Liver (tissue), 9 donors: ENCODE data around the gene FAM20C. TPM values are rescaled to one million over a fixed set of nuclear protein-coding genes. Genes with fewer than 3 reads are reported as not detected.

Experiments used
- DNase-seq: peaks from one replicate; pipeline ENCODE4 v3.0.0-alpha.2; 2017; ENCODE audit warnings: low spot score
- H3K27ac ChIP-seq, 2 donors: one replicate each; pipeline ENCODE4 v1.7.0; 2013; ENCODE audit warnings: inconsistent platforms in 2 of 2, low read length in 2 of 2, control low read depth in 1 of 2, low read depth in 1 of 2, mild to moderate bottlenecking in 1 of 2
- H3K27me3 ChIP-seq, 4 donors: one replicate each; pipeline versions ENCODE4 v1.6.1 to v1.7.0; 2013; ENCODE audit warnings: low read length in 3 of 4, inconsistent platforms in 1 of 4, mild to moderate bottlenecking in 1 of 4, moderate library complexity in 1 of 4; ENCODE audit not compliant: control insufficient read depth in 4 of 4, insufficient read depth in 4 of 4
- H3K36me3 ChIP-seq, 4 donors: one replicate each; pipeline versions ENCODE4 v1.6.1 to v1.7.0; 2013; ENCODE audit warnings: low read length in 3 of 4, mild to moderate bottlenecking in 3 of 4, low read depth in 1 of 4, moderate library complexity in 1 of 4; ENCODE audit not compliant: control insufficient read depth in 4 of 4, insufficient read depth in 3 of 4
- H3K4me1 ChIP-seq, 4 donors: one replicate each; pipeline versions ENCODE4 v1.6.1 to v1.7.0; 2013; ENCODE audit warnings: low read length in 3 of 4, mild to moderate bottlenecking in 3 of 4, moderate library complexity in 1 of 4; ENCODE audit not compliant: control insufficient read depth in 4 of 4, insufficient read depth in 4 of 4
- H3K4me3 ChIP-seq, 3 donors: one replicate each; pipeline versions ENCODE4 v1.6.1 to v1.7.0; 2013; ENCODE audit warnings: low read length in 3 of 3, control low read depth in 1 of 3, low read depth in 1 of 3, mild to moderate bottlenecking in 1 of 3
- H3K9ac ChIP-seq, 2 donors: one replicate each; pipeline ENCODE4 v1.7.0; 2013; ENCODE audit warnings: low read length in 2 of 2, mild to moderate bottlenecking in 2 of 2, moderate library complexity in 2 of 2, control low read depth in 1 of 2, low read depth in 1 of 2
- H3K9me3 ChIP-seq, 4 donors: one replicate each; pipeline versions ENCODE4 v1.6.1 to v1.7.0; 2013; ENCODE audit warnings: low read length in 3 of 4; ENCODE audit not compliant: control insufficient read depth in 4 of 4
- EGR1 ChIP-seq, 2 donors: IDR thresholded peaks; 2 replicates each; pipeline ENCODE4 v1.6.1; 2016 to 2018; ENCODE audit warnings: antibody characterized with exemption in 2 of 2, low read depth in 2 of 2
- FOXA2 ChIP-seq: IDR thresholded peaks from 2 replicates; pipeline ENCODE4 v1.6.1; 2016; ENCODE audit warnings: antibody characterized with exemption
- GABPA ChIP-seq, 2 donors: IDR thresholded peaks in 1 of 2; conservative IDR thresholded peaks in 1 of 2; 2 replicates each; pipeline ENCODE4 v1.6.1; 2016; ENCODE audit warnings: antibody characterized with exemption in 2 of 2, mild to moderate bottlenecking in 1 of 2, moderate library complexity in 1 of 2
- HNF4A ChIP-seq, 2 donors: conservative IDR thresholded peaks; 2 replicates each; pipeline ENCODE4 v1.6.1; 2016; ENCODE audit warnings: antibody characterized with exemption in 2 of 2, mild to moderate bottlenecking in 2 of 2
- HNF4G ChIP-seq: IDR thresholded peaks from 2 replicates; pipeline ENCODE4 v1.6.1; 2016; ENCODE audit warnings: antibody characterized with exemption
- JUND ChIP-seq, 2 donors: IDR thresholded peaks; 2 replicates each; pipeline ENCODE4 v1.6.1; 2016; ENCODE audit warnings: antibody characterized with exemption in 2 of 2
- NR2F2 ChIP-seq: IDR thresholded peaks from 2 replicates; pipeline ENCODE4 v1.6.1; 2016; ENCODE audit warnings: antibody characterized with exemption
- RAD21 ChIP-seq, 2 donors: IDR thresholded peaks; 2 replicates each; pipeline ENCODE4 v1.6.1; 2016; ENCODE audit warnings: antibody characterized with exemption in 2 of 2, mild to moderate bottlenecking in 2 of 2
- RXRA ChIP-seq, 2 donors: IDR thresholded peaks; 2 replicates each; pipeline ENCODE4 v1.6.1; 2017 to 2018; ENCODE audit warnings: antibody characterized with exemption in 2 of 2, mild to moderate bottlenecking in 1 of 2
- SP1 ChIP-seq: IDR thresholded peaks from 2 replicates; pipeline ENCODE4 v1.6.1; 2018; ENCODE audit warnings: antibody characterized with exemption, mild to moderate bottlenecking
- TAF1 ChIP-seq: conservative IDR thresholded peaks from 2 replicates; pipeline ENCODE4 v1.6.1; 2016; ENCODE audit warnings: antibody characterized with exemption, mild to moderate bottlenecking
- YY1 ChIP-seq: IDR thresholded peaks from 2 replicates; pipeline ENCODE4 v1.6.1; 2016; ENCODE audit warnings: antibody characterized with exemption, mild to moderate bottlenecking
- WGBS: extraction: QIAGEN DNeasy Blood & Tissue Kit; methylation state at CpG from one replicate; pipeline ENCODE4 v1.1.7; 2013; 5-methylcytosine and 5-hydroxymethylcytosine counted together
- polyA plus RNA-seq, 2 donors: library from polyadenylated mRNA; stranded (reverse) in 1 of 2; unstranded in 1 of 2; fragments of 200-250 nt in 1 of 2; fragments of >200 nt in 1 of 2; fragmentation: Nextera tagmentation in 1 of 2; extraction: Ambion mirVana in 1 of 2; gene quantifications; one replicate each; pipeline versions ENCODE4 v1.2.1 to v1.2.3, GENCODE V29; 2013 to 2015
- total RNA-seq, 2 donors: library from RNA; depleted of rRNA; stranded (reverse); fragments of >200 nt; gene quantifications; one replicate each; pipeline ENCODE4 v1.2.3, GENCODE V29; 2014
- TF ChIP-seq, protein P1 (sequence below): fragments of 150-350 bp; IDR thresholded peaks from 2 replicates; pipeline ENCODE4 v1.5.1; 2017; ENCODE audit warnings: improper control_type of control experiment, low read depth, low read length; ENCODE audit not compliant: missing input control
- TF ChIP-seq, protein P2 (sequence below): IDR thresholded peaks from 2 replicates; pipeline ENCODE4 v1.6.1; 2016; ENCODE audit warnings: antibody characterized with exemption, mild to moderate bottlenecking
- TF ChIP-seq, protein P3 (sequence below): IDR thresholded peaks from 2 replicates; pipeline ENCODE4 v1.6.1; 2016; ENCODE audit warnings: antibody characterized with exemption
- TF ChIP-seq, protein P4 (sequence below): IDR thresholded peaks from 2 replicates; pipeline ENCODE4 v1.6.1; 2016; ENCODE audit warnings: antibody characterized with exemption
- TF ChIP-seq, protein P5 (sequence below): IDR thresholded peaks from 2 replicates; pipeline ENCODE4 v1.6.1; 2016; ENCODE audit warnings: antibody characterized with exemption
- donor health status: healthy.
- donor health status: healthy.
- donor health status: healthy.
- donor health status: healthy.
- donor health status: healthy.

FAM20C gene
- total and polyA plus RNA-seq, 4 donors, result 13.4 to 40.4 (median 31.5) TPM

DNA sequence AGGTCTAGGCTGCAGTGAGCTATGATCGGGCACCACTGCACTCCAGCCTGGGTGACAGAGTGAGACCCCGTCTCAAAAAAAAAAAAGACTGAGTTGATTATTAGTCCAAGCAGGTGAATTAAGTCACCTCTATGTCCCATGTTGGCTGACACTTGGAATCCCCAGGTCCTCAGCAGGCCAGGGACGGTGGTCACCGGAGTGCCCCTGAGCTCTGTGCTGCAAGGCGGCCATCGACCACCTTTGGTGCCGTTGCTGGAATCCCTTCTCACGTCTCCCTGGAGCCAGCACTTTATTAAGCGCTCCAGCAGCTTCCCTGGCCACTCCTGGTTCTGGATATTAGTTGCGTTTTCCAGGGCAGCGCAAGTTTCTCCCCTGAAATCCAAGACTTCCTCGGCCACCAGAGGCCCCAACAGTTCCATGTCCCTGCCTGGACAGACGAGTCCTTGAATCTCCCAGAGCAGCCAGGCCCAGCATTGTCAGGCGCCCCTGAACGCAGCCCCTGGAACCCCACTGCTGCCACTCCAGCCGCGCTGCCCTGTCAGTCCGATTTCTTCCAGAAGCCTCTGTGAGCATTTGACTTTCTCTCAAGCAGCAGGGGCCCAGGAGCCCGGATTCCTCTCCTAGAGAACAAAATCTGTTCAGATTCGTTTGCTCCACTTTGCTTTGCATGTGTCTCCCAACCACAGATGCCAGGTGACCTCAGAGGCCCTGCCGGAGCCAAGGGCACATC, 59.2 kb downstream of the FAM20C start:
- TF ChIP-seq GABPA (IDR thresholded peaks at IDR 0.05 in 1 of 2, conservative IDR thresholded peaks at IDR 0.05 in 1 of 2), result no peak
- no peak for TF ChIP-seq EGR1 (IDR thresholded peaks at IDR 0.05; ENCODE audit: low read depth in 2 of 2)
- TF ChIP-seq, protein P1, sequence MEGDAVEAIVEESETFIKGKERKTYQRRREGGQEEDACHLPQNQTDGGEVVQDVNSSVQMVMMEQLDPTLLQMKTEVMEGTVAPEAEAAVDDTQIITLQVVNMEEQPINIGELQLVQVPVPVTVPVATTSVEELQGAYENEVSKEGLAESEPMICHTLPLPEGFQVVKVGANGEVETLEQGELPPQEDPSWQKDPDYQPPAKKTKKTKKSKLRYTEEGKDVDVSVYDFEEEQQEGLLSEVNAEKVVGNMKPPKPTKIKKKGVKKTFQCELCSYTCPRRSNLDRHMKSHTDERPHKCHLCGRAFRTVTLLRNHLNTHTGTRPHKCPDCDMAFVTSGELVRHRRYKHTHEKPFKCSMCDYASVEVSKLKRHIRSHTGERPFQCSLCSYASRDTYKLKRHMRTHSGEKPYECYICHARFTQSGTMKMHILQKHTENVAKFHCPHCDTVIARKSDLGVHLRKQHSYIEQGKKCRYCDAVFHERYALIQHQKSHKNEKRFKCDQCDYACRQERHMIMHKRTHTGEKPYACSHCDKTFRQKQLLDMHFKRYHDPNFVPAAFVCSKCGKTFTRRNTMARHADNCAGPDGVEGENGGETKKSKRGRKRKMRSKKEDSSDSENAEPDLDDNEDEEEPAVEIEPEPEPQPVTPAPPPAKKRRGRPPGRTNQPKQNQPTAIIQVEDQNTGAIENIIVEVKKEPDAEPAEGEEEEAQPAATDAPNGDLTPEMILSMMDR, result no peak
- TF ChIP-seq, protein P2, sequence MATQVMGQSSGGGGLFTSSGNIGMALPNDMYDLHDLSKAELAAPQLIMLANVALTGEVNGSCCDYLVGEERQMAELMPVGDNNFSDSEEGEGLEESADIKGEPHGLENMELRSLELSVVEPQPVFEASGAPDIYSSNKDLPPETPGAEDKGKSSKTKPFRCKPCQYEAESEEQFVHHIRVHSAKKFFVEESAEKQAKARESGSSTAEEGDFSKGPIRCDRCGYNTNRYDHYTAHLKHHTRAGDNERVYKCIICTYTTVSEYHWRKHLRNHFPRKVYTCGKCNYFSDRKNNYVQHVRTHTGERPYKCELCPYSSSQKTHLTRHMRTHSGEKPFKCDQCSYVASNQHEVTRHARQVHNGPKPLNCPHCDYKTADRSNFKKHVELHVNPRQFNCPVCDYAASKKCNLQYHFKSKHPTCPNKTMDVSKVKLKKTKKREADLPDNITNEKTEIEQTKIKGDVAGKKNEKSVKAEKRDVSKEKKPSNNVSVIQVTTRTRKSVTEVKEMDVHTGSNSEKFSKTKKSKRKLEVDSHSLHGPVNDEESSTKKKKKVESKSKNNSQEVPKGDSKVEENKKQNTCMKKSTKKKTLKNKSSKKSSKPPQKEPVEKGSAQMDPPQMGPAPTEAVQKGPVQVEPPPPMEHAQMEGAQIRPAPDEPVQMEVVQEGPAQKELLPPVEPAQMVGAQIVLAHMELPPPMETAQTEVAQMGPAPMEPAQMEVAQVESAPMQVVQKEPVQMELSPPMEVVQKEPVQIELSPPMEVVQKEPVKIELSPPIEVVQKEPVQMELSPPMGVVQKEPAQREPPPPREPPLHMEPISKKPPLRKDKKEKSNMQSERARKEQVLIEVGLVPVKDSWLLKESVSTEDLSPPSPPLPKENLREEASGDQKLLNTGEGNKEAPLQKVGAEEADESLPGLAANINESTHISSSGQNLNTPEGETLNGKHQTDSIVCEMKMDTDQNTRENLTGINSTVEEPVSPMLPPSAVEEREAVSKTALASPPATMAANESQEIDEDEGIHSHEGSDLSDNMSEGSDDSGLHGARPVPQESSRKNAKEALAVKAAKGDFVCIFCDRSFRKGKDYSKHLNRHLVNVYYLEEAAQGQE, result no peak
- TF ChIP-seq FOXA2, result no peak
- TF ChIP-seq, protein P3, sequence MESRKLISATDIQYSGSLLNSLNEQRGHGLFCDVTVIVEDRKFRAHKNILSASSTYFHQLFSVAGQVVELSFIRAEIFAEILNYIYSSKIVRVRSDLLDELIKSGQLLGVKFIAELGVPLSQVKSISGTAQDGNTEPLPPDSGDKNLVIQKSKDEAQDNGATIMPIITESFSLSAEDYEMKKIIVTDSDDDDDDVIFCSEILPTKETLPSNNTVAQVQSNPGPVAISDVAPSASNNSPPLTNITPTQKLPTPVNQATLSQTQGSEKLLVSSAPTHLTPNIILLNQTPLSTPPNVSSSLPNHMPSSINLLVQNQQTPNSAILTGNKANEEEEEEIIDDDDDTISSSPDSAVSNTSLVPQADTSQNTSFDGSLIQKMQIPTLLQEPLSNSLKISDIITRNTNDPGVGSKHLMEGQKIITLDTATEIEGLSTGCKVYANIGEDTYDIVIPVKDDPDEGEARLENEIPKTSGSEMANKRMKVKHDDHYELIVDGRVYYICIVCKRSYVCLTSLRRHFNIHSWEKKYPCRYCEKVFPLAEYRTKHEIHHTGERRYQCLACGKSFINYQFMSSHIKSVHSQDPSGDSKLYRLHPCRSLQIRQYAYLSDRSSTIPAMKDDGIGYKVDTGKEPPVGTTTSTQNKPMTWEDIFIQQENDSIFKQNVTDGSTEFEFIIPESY, result no peak
- TF ChIP-seq, protein P4, sequence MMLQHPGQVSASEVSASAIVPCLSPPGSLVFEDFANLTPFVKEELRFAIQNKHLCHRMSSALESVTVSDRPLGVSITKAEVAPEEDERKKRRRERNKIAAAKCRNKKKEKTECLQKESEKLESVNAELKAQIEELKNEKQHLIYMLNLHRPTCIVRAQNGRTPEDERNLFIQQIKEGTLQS, result no peak
- TF ChIP-seq JUND (IDR thresholded peaks at IDR 0.05), result no peak
- TF ChIP-seq HNF4G, result no peak
- TF ChIP-seq, protein P5, sequence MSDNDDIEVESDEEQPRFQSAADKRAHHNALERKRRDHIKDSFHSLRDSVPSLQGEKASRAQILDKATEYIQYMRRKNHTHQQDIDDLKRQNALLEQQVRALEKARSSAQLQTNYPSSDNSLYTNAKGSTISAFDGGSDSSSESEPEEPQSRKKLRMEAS, result no peak
- no peak for TF ChIP-seq RAD21 (IDR thresholded peaks at IDR 0.05)
- no peak for TF ChIP-seq HNF4A (conservative IDR thresholded peaks at IDR 0.05)
- no peak for TF ChIP-seq TAF1
- TF ChIP-seq SP1, result no peak
- TF ChIP-seq NR2F2, result no peak
- no peak for TF ChIP-seq RXRA (IDR thresholded peaks at IDR 0.05)
- no peak for TF ChIP-seq YY1
- Histone ChIP-seq H3K36me3 (peaks cover 20 to 73% (median 38%) of the 10 kb centered on the region in 4 donors), H3K9ac (no peak overlapping the region), H3K9me3 (no peaks in the 10 kb centered on the region), H3K27me3 (no peaks in the 10 kb centered on the region), H3K4me1 (no peaks in the 10 kb centered on the region), H3K4me3 (no peak overlapping the region), H3K27ac (no peak overlapping the region)
- DNase-seq, result no peak
- WGBS, result 93% methylated on average over 21 of the region's 21 CpGs
